Suprapubic skin (tissue), 4 donors: ENCODE measurements around the gene CS.
"Not testable (repeated sequence)": the region's sequence is repeated elsewhere in the genome, so short reads cannot be mapped to it uniquely, and the experiment has no call there.

Experiments
- POLR2A ChIP-seq, 2 donors: fragments of 450-650 bp; IDR thresholded peaks; one replicate each; pipeline ENCODE4 v1.6.1; 2017; ENCODE audit warnings: antibody characterized with exemption in 2 of 2, mild to moderate bottlenecking in 2 of 2, moderate library complexity in 2 of 2
- POLR2AphosphoS5 ChIP-seq, 3 donors: sonication (generic); formaldehyde crosslinking; IDR thresholded peaks; one replicate each; pipeline ENCODE4 v1.6.1; 2017; ENCODE audit warnings: antibody characterized with exemption in 3 of 3

DNA sequence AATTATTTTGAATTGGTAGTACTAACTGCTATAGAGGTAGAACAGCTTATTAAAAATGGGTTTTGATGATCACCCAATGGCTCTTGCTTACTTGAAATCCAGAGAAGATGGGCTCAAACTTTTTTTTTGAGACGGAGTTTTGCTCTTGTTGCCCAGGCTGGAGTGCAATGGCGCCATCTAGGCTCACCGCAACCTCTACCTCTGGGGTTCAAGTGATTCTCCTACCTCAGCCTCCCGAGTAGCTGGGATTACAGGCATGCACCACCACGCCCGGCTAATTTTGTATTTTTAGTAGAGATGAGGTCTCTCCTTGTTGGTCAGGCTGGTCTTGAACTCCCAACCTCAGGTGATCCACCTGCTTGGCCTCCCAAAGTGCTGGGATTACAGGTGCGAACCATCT, 37.2 kb downstream of the CS start:
- TF ChIP-seq POLR2A, POLR2AphosphoS5 (IDR thresholded peaks at IDR 0.05): not testable (repeated sequence)
